ENCODE measurements around the gene CREG2. TPM values are rescaled to one million over a fixed set of nuclear protein-coding genes. Genes with fewer than 3 reads are reported as not detected.

The CREG2 gene
- polyA plus RNA-seq, 1 donor from 2014 or later = 1.2 TPM

DNA sequence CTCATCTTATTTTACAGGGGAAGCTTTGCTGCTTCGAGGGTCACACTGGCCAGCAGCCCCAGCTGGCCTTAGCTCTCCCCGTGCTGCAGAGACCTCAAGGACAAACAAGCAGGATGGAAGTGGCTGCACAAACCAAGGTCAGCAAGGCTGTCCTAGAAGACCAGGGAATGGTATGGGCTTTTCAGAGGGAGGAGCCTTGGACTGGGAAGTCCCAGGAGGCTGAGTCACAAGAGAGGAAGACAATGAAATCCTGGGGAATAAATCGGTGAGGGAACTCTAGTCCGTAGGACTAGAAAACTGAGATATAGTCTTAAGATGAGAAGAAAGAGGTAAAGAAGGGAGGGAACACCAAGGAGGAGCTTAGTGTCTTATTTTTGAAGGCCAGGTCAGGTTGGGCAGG is 15.7 kb downstream of the CREG2 start:
- Histone ChIP-seq H3K9me3 (ENCODE audit: low read length) (no peaks in the 10 kb centered on the region), H4K20me1 (ENCODE audit: insufficient read depth) (no peaks in the 10 kb centered on the region), H3K9ac (ENCODE audit: low read length) (no peak overlapping the region), H3K36me3 (ENCODE audit: insufficient read depth, low read length) (no peaks in the 10 kb centered on the region), H3F3A (ENCODE audit: insufficient read depth, low read length, poor library complexity, severe bottlenecking) (no peaks in the 10 kb centered on the region), H3K79me2 (replicated peaks; ENCODE audit: insufficient read depth, low read length) (no peaks in the 10 kb centered on the region), H3K4me3 (ENCODE audit: low read length) (no peak overlapping the region), H3K9me2 (ENCODE audit: insufficient read depth, low read length) (no peaks in the 10 kb centered on the region), H3K27ac (ENCODE audit: low read length) (no peak overlapping the region), H2AFZ (ENCODE audit: low read depth, low read length) (no peak overlapping the region), H3K4me2 (ENCODE audit: low read length) (no peak overlapping the region), H3K27me3 (ENCODE audit: insufficient read depth, low read depth, low read length) (no peaks in the 10 kb centered on the region)
- TF ChIP-seq EZH2 (IDR thresholded peaks at IDR 0.05; ENCODE audit: borderline replicate concordance, insufficient read depth, low read length, poor library complexity, severe bottlenecking) = no peak
- no peak for TF ChIP-seq POLR2AphosphoS5 (IDR thresholded peaks at IDR 0.05)
- TF ChIP-seq RAD21 (conservative IDR thresholded peaks at IDR 0.05) = no peak
- no peak for TF ChIP-seq TAF1 (IDR thresholded peaks at IDR 0.05; ENCODE audit: low read depth)
- TF ChIP-seq MXI1 (conservative IDR thresholded peaks at IDR 0.05; ENCODE audit: poor library complexity, severe bottlenecking) = no peak
- TF ChIP-seq, protein P1, sequence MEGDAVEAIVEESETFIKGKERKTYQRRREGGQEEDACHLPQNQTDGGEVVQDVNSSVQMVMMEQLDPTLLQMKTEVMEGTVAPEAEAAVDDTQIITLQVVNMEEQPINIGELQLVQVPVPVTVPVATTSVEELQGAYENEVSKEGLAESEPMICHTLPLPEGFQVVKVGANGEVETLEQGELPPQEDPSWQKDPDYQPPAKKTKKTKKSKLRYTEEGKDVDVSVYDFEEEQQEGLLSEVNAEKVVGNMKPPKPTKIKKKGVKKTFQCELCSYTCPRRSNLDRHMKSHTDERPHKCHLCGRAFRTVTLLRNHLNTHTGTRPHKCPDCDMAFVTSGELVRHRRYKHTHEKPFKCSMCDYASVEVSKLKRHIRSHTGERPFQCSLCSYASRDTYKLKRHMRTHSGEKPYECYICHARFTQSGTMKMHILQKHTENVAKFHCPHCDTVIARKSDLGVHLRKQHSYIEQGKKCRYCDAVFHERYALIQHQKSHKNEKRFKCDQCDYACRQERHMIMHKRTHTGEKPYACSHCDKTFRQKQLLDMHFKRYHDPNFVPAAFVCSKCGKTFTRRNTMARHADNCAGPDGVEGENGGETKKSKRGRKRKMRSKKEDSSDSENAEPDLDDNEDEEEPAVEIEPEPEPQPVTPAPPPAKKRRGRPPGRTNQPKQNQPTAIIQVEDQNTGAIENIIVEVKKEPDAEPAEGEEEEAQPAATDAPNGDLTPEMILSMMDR (IDR thresholded peaks at IDR 0.05; ENCODE audit: poor library complexity, severe bottlenecking) = no peak
- no peak for TF ChIP-seq EP300 (conservative IDR thresholded peaks at IDR 0.05; ENCODE audit: poor library complexity, severe bottlenecking)
- TF ChIP-seq, protein P2, sequence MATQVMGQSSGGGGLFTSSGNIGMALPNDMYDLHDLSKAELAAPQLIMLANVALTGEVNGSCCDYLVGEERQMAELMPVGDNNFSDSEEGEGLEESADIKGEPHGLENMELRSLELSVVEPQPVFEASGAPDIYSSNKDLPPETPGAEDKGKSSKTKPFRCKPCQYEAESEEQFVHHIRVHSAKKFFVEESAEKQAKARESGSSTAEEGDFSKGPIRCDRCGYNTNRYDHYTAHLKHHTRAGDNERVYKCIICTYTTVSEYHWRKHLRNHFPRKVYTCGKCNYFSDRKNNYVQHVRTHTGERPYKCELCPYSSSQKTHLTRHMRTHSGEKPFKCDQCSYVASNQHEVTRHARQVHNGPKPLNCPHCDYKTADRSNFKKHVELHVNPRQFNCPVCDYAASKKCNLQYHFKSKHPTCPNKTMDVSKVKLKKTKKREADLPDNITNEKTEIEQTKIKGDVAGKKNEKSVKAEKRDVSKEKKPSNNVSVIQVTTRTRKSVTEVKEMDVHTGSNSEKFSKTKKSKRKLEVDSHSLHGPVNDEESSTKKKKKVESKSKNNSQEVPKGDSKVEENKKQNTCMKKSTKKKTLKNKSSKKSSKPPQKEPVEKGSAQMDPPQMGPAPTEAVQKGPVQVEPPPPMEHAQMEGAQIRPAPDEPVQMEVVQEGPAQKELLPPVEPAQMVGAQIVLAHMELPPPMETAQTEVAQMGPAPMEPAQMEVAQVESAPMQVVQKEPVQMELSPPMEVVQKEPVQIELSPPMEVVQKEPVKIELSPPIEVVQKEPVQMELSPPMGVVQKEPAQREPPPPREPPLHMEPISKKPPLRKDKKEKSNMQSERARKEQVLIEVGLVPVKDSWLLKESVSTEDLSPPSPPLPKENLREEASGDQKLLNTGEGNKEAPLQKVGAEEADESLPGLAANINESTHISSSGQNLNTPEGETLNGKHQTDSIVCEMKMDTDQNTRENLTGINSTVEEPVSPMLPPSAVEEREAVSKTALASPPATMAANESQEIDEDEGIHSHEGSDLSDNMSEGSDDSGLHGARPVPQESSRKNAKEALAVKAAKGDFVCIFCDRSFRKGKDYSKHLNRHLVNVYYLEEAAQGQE (IDR thresholded peaks at IDR 0.05; ENCODE audit: borderline replicate concordance) = no peak
- no peak for TF ChIP-seq SMC3 (conservative IDR thresholded peaks at IDR 0.05; ENCODE audit: poor library complexity)

DNA sequence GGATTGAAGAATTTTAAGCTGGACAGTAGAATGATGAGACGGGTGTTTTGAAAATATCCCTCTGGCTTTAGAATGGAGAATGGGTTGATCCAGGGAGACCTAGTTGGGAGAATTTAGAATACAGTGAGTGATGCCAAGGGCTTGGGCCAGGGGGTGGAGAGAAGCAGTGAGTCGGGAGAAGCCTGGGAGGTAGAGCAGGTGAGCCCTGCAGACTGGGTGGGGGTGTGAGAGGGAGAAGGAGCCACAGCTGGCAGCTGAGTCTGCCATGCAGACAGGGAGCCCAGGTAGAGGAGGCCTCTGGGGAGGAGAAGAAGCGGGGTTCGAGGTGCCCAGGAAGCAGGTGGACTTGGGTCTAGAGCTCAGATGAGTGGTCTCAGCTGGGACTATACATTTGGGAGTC is 18.2 kb downstream of the CREG2 start:
- no peak overlapping the region for H3K9ac ChIP-seq (ENCODE audit: low read length)
- no peaks in the 10 kb centered on the region for H3K27me3 ChIP-seq (ENCODE audit: insufficient read depth, low read depth, low read length)
- H3K36me3 ChIP-seq (ENCODE audit: insufficient read depth, low read length) = no peaks in the 10 kb centered on the region
- H3K4me3 ChIP-seq (ENCODE audit: low read length) = no peak overlapping the region
- H4K20me1 ChIP-seq (ENCODE audit: insufficient read depth) = no peaks in the 10 kb centered on the region
- H2AFZ ChIP-seq (ENCODE audit: low read depth, low read length) = no peak overlapping the region
- no peaks in the 10 kb centered on the region for H3K9me3 ChIP-seq (ENCODE audit: low read length)
- H3K79me2 ChIP-seq (replicated peaks; ENCODE audit: insufficient read depth, low read length) = no peaks in the 10 kb centered on the region
- H3K9me2 ChIP-seq (ENCODE audit: insufficient read depth, low read length) = no peaks in the 10 kb centered on the region
- no peak overlapping the region for H3K27ac ChIP-seq (ENCODE audit: low read length)
- no peak for TF ChIP-seq SMC3 (conservative IDR thresholded peaks at IDR 0.05; ENCODE audit: poor library complexity)
- TF ChIP-seq POLR2AphosphoS5 (IDR thresholded peaks at IDR 0.05) = no peak
- no peak for TF ChIP-seq EP300 (conservative IDR thresholded peaks at IDR 0.05; ENCODE audit: poor library complexity, severe bottlenecking)
- TF ChIP-seq TAF1 (IDR thresholded peaks at IDR 0.05; ENCODE audit: low read depth) = no peak
- TF ChIP-seq, protein P2 (IDR thresholded peaks at IDR 0.05; ENCODE audit: borderline replicate concordance) = no peak
- no peak for TF ChIP-seq EZH2 (IDR thresholded peaks at IDR 0.05; ENCODE audit: borderline replicate concordance, insufficient read depth, low read length, poor library complexity, severe bottlenecking)
- TF ChIP-seq MXI1 (conservative IDR thresholded peaks at IDR 0.05; ENCODE audit: poor library complexity, severe bottlenecking) = no peak
- TF ChIP-seq RAD21 (conservative IDR thresholded peaks at IDR 0.05) = no peak
- TF ChIP-seq, protein P1 (IDR thresholded peaks at IDR 0.05; ENCODE audit: poor library complexity, severe bottlenecking) = no peak
- no peak overlapping the region for H3K4me2 ChIP-seq (ENCODE audit: low read length)
- H3F3A ChIP-seq (ENCODE audit: insufficient read depth, low read length, poor library complexity, severe bottlenecking) = no peaks in the 10 kb centered on the region

Measured in neural cell (in vitro differentiated cells).